GM19043 (cell line): Measurements from ENCODE around the gene WTIP.

Source experiments
- ATAC-seq: cut with Tn5 transposase; IDR thresholded peaks from one replicate; pipeline ENCODE4 v1.9.1; 2021; ENCODE audit warnings: low read depth; ENCODE audit not compliant: unreplicated experiment

WTIP gene

GRCh38 chr19:34559045-34559444 lies 77.5 kb downstream of the WTIP start:
- no peak for ATAC-seq

- no peak for ATAC-seq
Observed at GRCh38 chr19:34560229-34560628, 78.7 kb downstream of the WTIP start.
